ENCODE data around the gene TMEM52B.

DNA sequence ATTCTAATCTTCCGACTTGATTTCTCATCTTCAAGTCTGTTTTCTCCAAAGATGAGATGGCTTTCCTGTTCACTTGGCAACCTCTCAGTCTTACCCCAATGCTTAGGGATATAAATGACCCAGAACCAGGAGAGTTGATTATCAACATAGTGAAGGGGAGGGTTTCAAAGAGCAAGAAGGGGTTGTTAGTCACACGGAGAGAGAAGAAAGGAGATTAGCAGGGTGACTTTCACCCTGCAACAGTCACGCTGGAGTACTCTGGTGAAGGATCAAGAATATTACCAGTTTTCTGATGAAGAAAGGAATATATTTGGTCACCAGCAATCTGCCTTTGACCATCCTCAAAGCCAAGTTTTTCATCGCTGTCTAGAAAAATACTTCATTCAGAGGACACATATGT is at the start of gene TMEM52B:
- TF ChIP-seq CTCF (conservative IDR thresholded peaks at IDR 0.05; ENCODE audit: low read depth in 2 of 2): no peak
- no peak for TF ChIP-seq REST (IDR thresholded peaks at IDR 0.05; ENCODE audit: unreplicated experiment)
- TF ChIP-seq CREB1 (CRISPR knock-in tag; IDR thresholded peaks at IDR 0.05; ENCODE audit: low read depth): no peak
- no peak for TF ChIP-seq POLR2AphosphoS5 (IDR thresholded peaks at IDR 0.05; ENCODE audit: low read depth)
- no peak for TF ChIP-seq EZH2 (IDR thresholded peaks at IDR 0.05; ENCODE audit: low read depth, unreplicated experiment)
- no peak for TF ChIP-seq JUNB (IDR thresholded peaks at IDR 0.05; ENCODE audit: unreplicated experiment)
- TF ChIP-seq ETS1 (IDR thresholded peaks at IDR 0.05): no peak
- no peak for TF ChIP-seq ZNF114 (CRISPR knock-in tag; IDR thresholded peaks at IDR 0.05)
- no peak for TF ChIP-seq NANOG (IDR thresholded peaks at IDR 0.05; ENCODE audit: borderline replicate concordance)
- no peak for TF ChIP-seq EZH2phosphoT487 (IDR thresholded peaks at IDR 0.05; ENCODE audit: unreplicated experiment)
- TF ChIP-seq ZNF331 (CRISPR knock-in tag; IDR thresholded peaks at IDR 0.05; ENCODE audit: low read depth): no peak
- TF ChIP-seq STAT1 (IDR thresholded peaks at IDR 0.05; ENCODE audit: unreplicated experiment): no peak
- no peak for TF ChIP-seq ZNF462 (CRISPR knock-in tag; IDR thresholded peaks at IDR 0.05)

Data from GM23338 (cell line).